HTR-8/SVneo (cell line): ENCODE results near the gene RLIM.

Experiments
- DNase-seq: peaks from one replicate; pipeline ENCODE4 v3.0.0; 2011; ENCODE audit warnings: low spot score, mixed read lengths; ENCODE audit not compliant: insufficient read length
- FAIRE-seq: peaks from 2 replicates; lab custom pipeline; 2011; peaks lifted over from hg19 to GRCh38; lab: Jason Lieb, UNC

Gene RLIM

GRCh38 chrX:74540635-74541249 is 73.7 kb downstream of the RLIM start:
- DNase-seq (no peak), FAIRE-seq (no peak)

GRCh38 chrX:74536832-74537371 is 77.5 kb downstream of the RLIM start:
- peak; percentile 21 for DNase-seq
- FAIRE-seq, result peak; percentile 36

GRCh38 chrX:74536152-74536831 is 78.1 kb downstream of the RLIM start:
- FAIRE-seq (peak; percentile 96), DNase-seq (peak; percentile 97)

GRCh38 chrX:74535408-74536151 is 78.8 kb downstream of the RLIM start:
- DNase-seq, result peak; percentile 74
- FAIRE-seq, result peak; percentile 79
